ENCODE measurements around the gene ATP12A. TPM values are rescaled to one million over a fixed set of nuclear protein-coding genes. Genes with fewer than 3 reads are reported as not detected.

ATP12A gene
- total RNA-seq, 1 experiment from 2014 or later = not detected

GRCh38 chr13:24741791-24742190 is 61.6 kb downstream of the ATP12A start:
- in situ Hi-C loops (cut with HindIII; ENCODE audit: low pct_unique_long_range_greater_than_20kb, low sequenced_read_pairs) = no loop called here
- H3K9me3 ChIP-seq (ENCODE audit: control insufficient read depth, insufficient read depth, low read depth, low read length) = no peaks in the 10 kb centered on the region
- no peak overlapping the region for H3K4me3 ChIP-seq (ENCODE audit: low read depth in 2 of 2, low read length in 2 of 2)
- no TSS peak for BruUV-seq (replicated peaks)
- CTCF ChIA-PET = no interaction called here
- intact Hi-C loops (cut with micrococcal nuclease; ENCODE audit: unreplicated experiment) = no loop called here
- H3K27ac ChIP-seq (ENCODE audit: low read length) = no peak overlapping the region
- DNase-seq (ENCODE audit: low read depth, low spot score) = no peak
- no peaks in the 10 kb centered on the region for H3K4me1 ChIP-seq (ENCODE audit: control insufficient read depth, insufficient read depth, low read length)
- no peaks in the 10 kb centered on the region for H3K27me3 ChIP-seq (ENCODE audit: control insufficient read depth, insufficient read depth, low read length)
- no peak for ATAC-seq
- POLR2A ChIA-PET = no interaction called here
- TF ChIP-seq TCF7L2 (IDR thresholded peaks at IDR 0.05; ENCODE audit: low read depth, low read length) (no peak), REST (IDR thresholded peaks at IDR 0.05; ENCODE audit: insufficient read depth in 1 of 2, low read depth in 2 of 2, low read length in 1 of 2) (no peak), SIN3A (IDR thresholded peaks at IDR 0.05; ENCODE audit: borderline replicate concordance, insufficient read depth, low read depth, low read length) (no peak)
- no peaks in the 10 kb centered on the region for H3K36me3 ChIP-seq (ENCODE audit: control insufficient read depth, insufficient read depth, low read length)

- CTCF ChIA-PET = no interaction called here
- POLR2A ChIA-PET = no interaction called here
- no peak for ATAC-seq
- intact Hi-C loops (cut with micrococcal nuclease; ENCODE audit: unreplicated experiment) = no loop called here
- TF ChIP-seq POLR2AphosphoS5 (IDR thresholded peaks at IDR 0.05; ENCODE audit: low read depth, low read length) = no peak
- no peak for TF ChIP-seq CTCF (IDR thresholded peaks at IDR 0.05)
- no peak for TF ChIP-seq SIN3A (IDR thresholded peaks at IDR 0.05; ENCODE audit: borderline replicate concordance, insufficient read depth, low read depth, low read length)
- TF ChIP-seq TCF7L2 (IDR thresholded peaks at IDR 0.05; ENCODE audit: low read depth, low read length) = no peak
- no peak for TF ChIP-seq REST (IDR thresholded peaks at IDR 0.05; ENCODE audit: insufficient read depth in 1 of 2, low read depth in 2 of 2, low read length in 1 of 2)
- in situ Hi-C loops (cut with HindIII; ENCODE audit: low pct_unique_long_range_greater_than_20kb, low sequenced_read_pairs) = no loop called here
- Histone ChIP-seq H3K9me3 (ENCODE audit: control insufficient read depth, insufficient read depth, low read depth, low read length) (no peaks in the 10 kb centered on the region), H3K27ac (ENCODE audit: low read length) (no peak overlapping the region), H3K4me3 (ENCODE audit: low read depth in 2 of 2, low read length in 2 of 2) (no peak overlapping the region), H3K4me1 (ENCODE audit: control insufficient read depth, insufficient read depth, low read length) (no peaks in the 10 kb centered on the region), H3K27me3 (ENCODE audit: control insufficient read depth, insufficient read depth, low read length) (no peaks in the 10 kb centered on the region), H3K36me3 (ENCODE audit: control insufficient read depth, insufficient read depth, low read length) (no peaks in the 10 kb centered on the region)
- no TSS peak for BruUV-seq (replicated peaks)
- DNase-seq (ENCODE audit: low read depth, low spot score) = no peak
Observed at GRCh38 chr13:24742294-24742693, 62.1 kb downstream of the ATP12A start.
